A549 (cell line): ENCODE results near the gene STAT4. TPM values are rescaled to one million over a fixed set of nuclear protein-coding genes. Genes with fewer than 3 reads are reported as not detected.
A peak's percentile ranks its signal among the peaks of the same experiment; 100 is the strongest.
"Not testable (repeated sequence)": the region's sequence is repeated elsewhere in the genome, so short reads cannot be mapped to it uniquely, and the experiment has no call there.

Source experiments
- ATAC-seq, 2 experiments: fragments of 200-7000 bp in 1 of 2; fragments of >200 bp in 1 of 2; cut with Nextera tagmentation in 1 of 2; cut with Tn5 transposase in 1 of 2; 3 replicates each; pipeline versions ENCODE4 v1.8.0 to v1.9.1; 2018 to 2020; ENCODE audit warnings: mild to moderate bottlenecking in 1 of 2, moderate library complexity in 1 of 2
- CTCF ChIA-PET: fragments of 300-600 bp; sonication (Branson Sonifier 250); formaldehyde crosslinking; extraction: SDS; loops from one replicate; lab custom pipeline; 2021; ENCODE audit warnings: antibody characterized with exemption, inconsistent platforms; lab: Yijun Ruan, JAX
- POLR2A ChIA-PET: fragments of 350-600 bp; formaldehyde crosslinking; extraction: SDS; loops from one replicate; lab custom pipeline; 2021; ENCODE audit warnings: antibody characterized with exemption, inconsistent platforms; lab: Yijun Ruan, JAX
- DNase-seq, 2 experiments: peaks; one replicate each; pipeline versions ENCODE4 v3.0.0 to v3.0.0-alpha.2; 2011 to 2016; ENCODE audit warnings: low read depth in 1 of 2, low spot score in 1 of 2
- FAIRE-seq: peaks from 2 replicates; lab custom pipeline; 2011; peaks lifted over from hg19 to GRCh38; lab: Jason Lieb, UNC
- H3K27ac ChIP-seq, 2 experiments: fragments of >200 bp; sonication (Bioruptor Twin); formaldehyde crosslinking; 3 replicates each; pipeline ENCODE4 v1.5.1; 2016 to 2017
- H3K4me1 ChIP-seq: fragments of >200 bp; sonication (Bioruptor Twin); formaldehyde crosslinking; 3 replicates; pipeline ENCODE4 v1.6.1; 2016
- H3K4me2 ChIP-seq: fragments of >200 bp; sonication (Bioruptor Twin); formaldehyde crosslinking; 3 replicates; pipeline ENCODE4 v1.6.1; 2016
- H3K4me3 ChIP-seq: fragments of >200 bp; sonication (Bioruptor Twin); formaldehyde crosslinking; 3 replicates; pipeline ENCODE4 v1.5.1; 2016
- H3K9me3 ChIP-seq: fragments of >200 bp; sonication (Bioruptor Twin); formaldehyde crosslinking; 3 replicates; pipeline ENCODE4 v1.6.1; 2016
- CBX2 ChIP-seq: fragments of 200-600 bp; sonication (generic); IDR thresholded peaks from 2 replicates; pipeline ENCODE4 v1.6.1; 2016; ENCODE audit warnings: low read depth, mild to moderate bottlenecking, borderline replicate concordance
- CTCF ChIP-seq: fragments of >200 bp; sonication (Bioruptor Twin); formaldehyde crosslinking; IDR thresholded peaks from 3 replicates; pipeline ENCODE4 v1.5.1; 2016
- ELK1 ChIP-seq: fragments of 150-350 bp; IDR thresholded peaks from 2 replicates; pipeline ENCODE4 v1.6.1; 2014; ENCODE audit warnings: low read depth, mild to moderate bottlenecking, low read length
- FOSL2 ChIP-seq, 2 experiments: fragments of 450-650 bp in 1 of 2; fragments of >200 bp in 1 of 2; sonication (Bioruptor Twin) in 1 of 2; formaldehyde crosslinking; IDR thresholded peaks; 2 replicates each; pipeline versions ENCODE4 v1.5.0 to v1.6.1; 2016 to 2020; ENCODE audit warnings: mild to moderate bottlenecking in 1 of 2, moderate library complexity in 1 of 2
- MAZ ChIP-seq: fragments of 150-350 bp; IDR thresholded peaks from 2 replicates; pipeline ENCODE4 v1.6.1; 2014; ENCODE audit warnings: antibody characterized with exemption, low read depth, low read length, borderline replicate concordance
- NFE2L2 ChIP-seq: fragments of 150-350 bp; conservative IDR thresholded peaks from 2 replicates; pipeline ENCODE4 v1.6.1; 2014; ENCODE audit warnings: low read length
- NPAS2 ChIP-seq: fragments of 250-450 bp; sonication (Bioruptor Pico); IDR thresholded peaks from 2 replicates; pipeline ENCODE4 v1.8.0; 2022; ENCODE audit warnings: mild to moderate bottlenecking, moderate library complexity, borderline replicate concordance
- PHF8 ChIP-seq: fragments of 200-600 bp; sonication (generic); IDR thresholded peaks from 2 replicates; pipeline ENCODE4 v1.6.1; 2016; ENCODE audit warnings: low read depth, mild to moderate bottlenecking, antibody characterized with exemption, moderate library complexity, borderline replicate concordance
- RAD21 ChIP-seq, 2 experiments: fragments of >200 bp in 1 of 2; sonication (Bioruptor Twin) in 1 of 2; formaldehyde crosslinking in 1 of 2; IDR thresholded peaks in 1 of 2; conservative IDR thresholded peaks in 1 of 2; 2 replicates in 1 of 2; 3 replicates in 1 of 2; pipeline ENCODE4 v1.6.1; 2012 to 2018; ENCODE audit warnings: inconsistent platforms in 1 of 2
- RCOR1 ChIP-seq: fragments of 150-350 bp; IDR thresholded peaks from 2 replicates; pipeline ENCODE4 v1.6.1; 2014; ENCODE audit warnings: antibody characterized with exemption, low read length, low read depth
- SMC3 ChIP-seq: fragments of >200 bp; sonication (Bioruptor Twin); formaldehyde crosslinking; IDR thresholded peaks from 3 replicates; pipeline ENCODE4 v1.6.1; 2018; ENCODE audit warnings: inconsistent platforms
- WGBS: methylation state at CpG from one replicate; pipeline ENCODE4 v1.1.6; 2017; ENCODE audit errors: missing lambda C conversion rate; 5-methylcytosine and 5-hydroxymethylcytosine counted together
- polyA plus RNA-seq, 4 experiments: library from polyadenylated mRNA; depleted of rRNA in 3 of 4; stranded (reverse); fragments of >200 nt; fragmentation: RNase III in 1 of 4; extraction: RNeasy Plus Mini Kit Qiagen cat#74134 plus additional on column Dnase treatment in 1 of 4; gene quantifications; 2 replicates in 3 of 4; 3 replicates in 1 of 4; pipeline ENCODE4 v1.2.3, GENCODE V29; 2011 to 2017

Gene STAT4
- polyA plus RNA-seq, 2 of the 4 experiments (the other 2 are of a cell fraction): 11.6 to 34.4 TPM

GRCh38 chr2:190997526-190998113 lies 153.2 kb downstream of the STAT4 start (continued):
- TF ChIP-seq CTCF: no peak
- TF ChIP-seq, all 56 proteins: peak for 0

- Histone ChIP-seq H3K4me2 (no peak overlapping the region), H3K4me1 (no peaks in the 10 kb centered on the region; the same call in 2 of the 3 replicates), H3K9me3 (no peaks in the 10 kb centered on the region), H3K4me3 (no peak overlapping the region), H3K27ac (peak overlapping the region in 1 of 2 experiments; percentile 34; a peak in 2 of 6 replicates)
- TF ChIP-seq RCOR1 (no peak), NPAS2 (CRISPR knock-in tag) (no peak), CTCF (no peak), ELK1 (no peak), CBX2 (no peak)
- ChIA-PET CTCF (interaction anchor here (0.7 to 2.8 kb wide), 8 partner anchors 8 to 158 kb away, joined by 3 to 16 read pairs (median 4); no protein-coding TSS in a partner anchor), POLR2A (no interaction called here)
- 86% methylated on average over 5 of the region's 5 CpGs for WGBS
- ATAC-seq: peak in 1 of 2 experiments; percentile 24; a peak in 3 of 6 replicates
- DNase-seq: no peak
- no peak for FAIRE-seq
These were observed 153.8 kb downstream of the STAT4 start for GRCh38 chr2:190996947-190997346.

GRCh38 chr2:190996338-190996946 lies 154.4 kb downstream of the STAT4 start:
- ATAC-seq (peak; percentile 93 to 95), DNase-seq (peak; percentile 54 to 74), FAIRE-seq (no peak)
- POLR2A ChIA-PET: no interaction called here
- CTCF ChIA-PET: interaction anchor here (0.7 to 2.8 kb wide), 9 partner anchors 9 to 159 kb away, joined by 3 to 16 read pairs (median 4); no protein-coding TSS in a partner anchor
- Histone ChIP-seq H3K4me2 (no peak overlapping the region), H3K4me3 (no peak overlapping the region), H3K9me3 (no peaks in the 10 kb centered on the region), H3K4me1 (no peaks in the 10 kb centered on the region), H3K27ac (peak overlapping the region in 1 of 2 experiments; percentile 34; a peak in 2 of 6 replicates)
- WGBS: 89% methylated on average over 5 of the region's 5 CpGs
- TF ChIP-seq RAD21 (conservative IDR thresholded peaks at IDR 0.05 in 1 of 2, IDR thresholded peaks at IDR 0.05 in 1 of 2): peak; percentile 55 to 56; a peak in 4 of 5 replicates
- TF ChIP-seq FOSL2 (IDR thresholded peaks at IDR 0.05): no peak
- no peak for TF ChIP-seq FOSL2 (CRISPR knock-in tag; IDR thresholded peaks at IDR 0.05)
- peak; percentile 72 for TF ChIP-seq CTCF
- no peak for TF ChIP-seq PHF8
- peak; percentile 63 for TF ChIP-seq SMC3
- no peak for TF ChIP-seq NFE2L2
- no peak for TF ChIP-seq MAZ

- H3K4me2 ChIP-seq, DNase-seq, H3K4me1 ChIP-seq, H3K9me3 ChIP-seq, H3K27ac ChIP-seq, FAIRE-seq, POLR2A ChIA-PET, H3K4me3 ChIP-seq, ATAC-seq: not testable (repeated sequence)
- 94% methylated on average over 3 of the region's 3 CpGs for WGBS
- CTCF ChIA-PET: interaction anchor here (1.5 to 2.8 kb wide), 2 partner anchors 7 to 20 kb away, joined by 4 to 16 read pairs; no protein-coding TSS in a partner anchor
These were observed 155.5 kb downstream of the STAT4 start for GRCh38 chr2:190995315-190995714.
